GM12892 (cell line): ENCODE measurements around the gene RAPGEF5.

Source experiments
- POLR2A ChIP-seq: IDR thresholded peaks from 2 replicates; pipeline ENCODE4 v1.6.1; 2011; ENCODE audit warnings: low read depth, low read length, control low read depth
- POLR2AphosphoS5 ChIP-seq: IDR thresholded peaks from 2 replicates; pipeline ENCODE4 v1.6.1; 2011; ENCODE audit warnings: low read depth, low read length, control low read depth
- TAF1 ChIP-seq: IDR thresholded peaks from 2 replicates; pipeline ENCODE4 v1.6.1; 2011; ENCODE audit warnings: low read depth, mild to moderate bottlenecking, control low read depth, low read length, borderline replicate concordance

GRCh38 chr7:22403344-22403743 lies 46.4 kb upstream of the RAPGEF5 start:
- TF ChIP-seq POLR2A (no peak), POLR2AphosphoS5 (no peak), TAF1 (no peak)
